HG03280 (cell line): ENCODE results near the gene DYNLT2B.
"Not testable (repeated sequence)": the region's sequence is repeated elsewhere in the genome, so short reads cannot be mapped to it uniquely, and the experiment has no call there.

ENCODE experiments used
- ATAC-seq: cut with Tn5 transposase; IDR thresholded peaks from one replicate; pipeline ENCODE4 v1.9.1; 2021; ENCODE audit warnings: mild to moderate bottlenecking, moderate library complexity; ENCODE audit not compliant: unreplicated experiment

DYNLT2B gene

GRCh38 chr3:196317687-196318467, at the start of gene DYNLT2B:
DYNLT2B (minus strand) TSS chr3:196318240; CDS start chr3:196318152, 88 bp downstream.
- ATAC-seq = peak; percentile 90

GRCh38 chr3:196365736-196366135, 47.7 kb upstream of the DYNLT2B start:
- no peak for ATAC-seq

- ATAC-seq = no peak
Observed at GRCh38 chr3:196360586-196360985, 42.5 kb upstream of the DYNLT2B start.

GRCh38 chr3:196358540-196358939, 40.5 kb upstream of the DYNLT2B start:
- not testable (repeated sequence) for ATAC-seq

GRCh38 chr3:196357905-196358304, 39.9 kb upstream of the DYNLT2B start:
- ATAC-seq = no peak

GRCh38 chr3:196356556-196356955, 38.5 kb upstream of the DYNLT2B start:
- ATAC-seq = no peak

GRCh38 chr3:196355668-196356067, 37.6 kb upstream of the DYNLT2B start:
- no peak for ATAC-seq

- ATAC-seq = no peak
Observed at GRCh38 chr3:196354132-196354531, 36.1 kb upstream of the DYNLT2B start.

GRCh38 chr3:196351541-196351940, 33.5 kb upstream of the DYNLT2B start:
- ATAC-seq = no peak

- no peak for ATAC-seq
Observed at GRCh38 chr3:196350067-196350466, 32.0 kb upstream of the DYNLT2B start.

GRCh38 chr3:196348698-196349097, 30.7 kb upstream of the DYNLT2B start:
- ATAC-seq = no peak

GRCh38 chr3:196344663-196345062, 26.6 kb upstream of the DYNLT2B start:
- no peak for ATAC-seq

- not testable (repeated sequence) for ATAC-seq
Observed at GRCh38 chr3:196343917-196344316, 25.9 kb upstream of the DYNLT2B start.

- no peak for ATAC-seq
Observed at GRCh38 chr3:196341137-196341536, 23.1 kb upstream of the DYNLT2B start.

- no peak for ATAC-seq
Observed at GRCh38 chr3:196340466-196340865, 22.4 kb upstream of the DYNLT2B start.

GRCh38 chr3:196339493-196340254, 21.6 kb upstream of the DYNLT2B start:
- ATAC-seq = no peak

- no peak for ATAC-seq
Observed at GRCh38 chr3:196339044-196339443, 21.0 kb upstream of the DYNLT2B start.

- ATAC-seq = no peak
Observed at GRCh38 chr3:196336319-196337145, 18.5 kb upstream of the DYNLT2B start.

GRCh38 chr3:196335503-196335948, 17.5 kb upstream of the DYNLT2B start:
- no peak for ATAC-seq

- ATAC-seq = no peak
Observed at GRCh38 chr3:196334982-196335381, 16.9 kb upstream of the DYNLT2B start.

- no peak for ATAC-seq
Observed at GRCh38 chr3:196332168-196332567, 14.1 kb upstream of the DYNLT2B start.
